Endothelial cell of umbilical vein (primary cell): ENCODE results near the gene DUOXA1. TPM values are rescaled to one million over a fixed set of nuclear protein-coding genes. Genes with fewer than 3 reads are reported as not detected.
A peak's percentile ranks its signal among the peaks of the same experiment; 100 is the strongest.

ENCODE experiments used
- Bru-seq: library from RNA; stranded (reverse); fragments of 400-500 nt; gene quantifications from one replicate; lab custom pipeline; 2021; lab: Mats Ljungman, UMichigan
- BruChase-seq, 2 experiments: library from RNA; stranded (reverse); fragments of 400-500 nt; gene quantifications; one replicate each; lab custom pipeline; 2021; lab: Mats Ljungman, UMichigan
- BruUV-seq: library from RNA; stranded (reverse); fragments of 400-500 nt; replicated peaks from 2 replicates; lab custom pipeline; 2021; lab: Mats Ljungman, UMichigan
- CTCF ChIA-PET: fragments of 300-600, 350-600 bp; sonication (Branson Sonifier 250); formaldehyde crosslinking; loops from one replicate; lab custom pipeline; 2021; ENCODE audit warnings: antibody characterized with exemption, inconsistent platforms; lab: Charles Lee
- POLR2A ChIA-PET: fragments of 300-600, 350-600 bp; sonication (Branson Sonifier 250); formaldehyde crosslinking; loops from one replicate; lab custom pipeline; 2021; ENCODE audit warnings: antibody characterized with exemption, inconsistent platforms; lab: Charles Lee
- DNase-seq: peaks from one replicate; pipeline ENCODE4 v3.0.0-alpha.2; 2011; ENCODE audit warnings: low read depth, low spot score
- FAIRE-seq: peaks from 2 replicates; lab custom pipeline; 2011; peaks lifted over from hg19 to GRCh38; lab: Jason Lieb, UNC
- H2AFZ ChIP-seq: 2 replicates; pipeline ENCODE4 v1.6.0; 2012; ENCODE audit warnings: low read depth, low read length, control low read depth, inconsistent platforms
- H3K27ac ChIP-seq: 2 replicates; pipeline ENCODE4 v1.5.1; 2011; ENCODE audit warnings: low read depth, mild to moderate bottlenecking, control low read depth, low read length, moderate library complexity; ENCODE audit not compliant: insufficient read depth
- H3K27me3 ChIP-seq, 2 experiments: 2 replicates each; pipeline versions ENCODE4 v1.6.0 to v1.6.1; 2011; ENCODE audit warnings: low read length in 2 of 2, mixed read lengths in 1 of 2; ENCODE audit not compliant: control insufficient read depth in 2 of 2, insufficient read depth in 2 of 2
- H3K36me3 ChIP-seq, 2 experiments: 2 replicates in 1 of 2; 3 replicates in 1 of 2; pipeline ENCODE4 v1.5.1; 2011; ENCODE audit warnings: low read length in 2 of 2, mild to moderate bottlenecking in 1 of 2, moderate library complexity in 1 of 2; ENCODE audit not compliant: control insufficient read depth in 2 of 2, insufficient read depth in 2 of 2; ENCODE audit errors: extremely low read depth in 1 of 2
- H3K4me1 ChIP-seq: 3 replicates; pipeline ENCODE4 v1.5.1; 2011; ENCODE audit warnings: mild to moderate bottlenecking, low read length; ENCODE audit not compliant: control insufficient read depth, insufficient read depth; ENCODE audit errors: extremely low read depth
- H3K4me2 ChIP-seq: 2 replicates; pipeline ENCODE4 v1.6.1; 2011; ENCODE audit warnings: low read length, control low read depth, mixed read lengths; ENCODE audit not compliant: insufficient read depth
- H3K4me3 ChIP-seq, 3 experiments: fragments of 200-600 bp in 1 of 3; sonication (generic), shearing (Covaris generic) in 1 of 3; replicated peaks in 1 of 3; 2 replicates each; pipeline ENCODE4 v1.5.1; 2011 to 2016; ENCODE audit warnings: control low read depth in 3 of 3, low read length in 3 of 3, mild to moderate bottlenecking in 2 of 3, inconsistent platforms in 1 of 3, low read depth in 1 of 3, moderate library complexity in 1 of 3; ENCODE audit not compliant: insufficient read depth in 1 of 3
- H3K79me2 ChIP-seq: 2 replicates; pipeline ENCODE4 v1.6.0; 2012; ENCODE audit warnings: low read length, inconsistent platforms; ENCODE audit not compliant: control insufficient read depth, insufficient read depth
- H3K9ac ChIP-seq: replicated peaks from 2 replicates; pipeline ENCODE3; 2011; ENCODE audit warnings: low read length, control low read depth; ENCODE audit not compliant: insufficient read depth; ENCODE audit errors: extremely low read depth
- H3K9me1 ChIP-seq: replicated peaks from 3 replicates; pipeline ENCODE4 v1.6.0; 2011; ENCODE audit warnings: mild to moderate bottlenecking, low read length; ENCODE audit not compliant: control insufficient read depth, insufficient read depth; ENCODE audit errors: extremely low read depth
- H3K9me3 ChIP-seq: replicated peaks from 2 replicates; pipeline ENCODE4 v1.5.1; 2012; ENCODE audit warnings: low read length, inconsistent platforms; ENCODE audit not compliant: control insufficient read depth, insufficient read depth
- H4K20me1 ChIP-seq: replicated peaks from 2 replicates; pipeline ENCODE3; 2011; ENCODE audit warnings: mild to moderate bottlenecking, low read length; ENCODE audit not compliant: control insufficient read depth, insufficient read depth; ENCODE audit errors: extremely low read depth
- CTCF ChIP-seq, 2 donors: IDR thresholded peaks; 1 replicate in 1 of 2; 2 replicates in 1 of 2; pipeline ENCODE4 v1.5.1; 2011; ENCODE audit warnings: low read length in 2 of 2, mild to moderate bottlenecking in 2 of 2, moderate library complexity in 2 of 2, control low read depth in 1 of 2, inconsistent platforms in 1 of 2, low read depth in 1 of 2; ENCODE audit not compliant: insufficient read depth in 1 of 2; ENCODE audit errors: extremely low read depth in 1 of 2
- EZH2 ChIP-seq: IDR thresholded peaks from 2 replicates; pipeline ENCODE4 v1.6.1; 2012; ENCODE audit warnings: borderline replicate concordance, low read depth, mild to moderate bottlenecking, moderate library complexity, low read length, inconsistent platforms; ENCODE audit not compliant: severe bottlenecking
- FOS ChIP-seq: IDR thresholded peaks from 2 replicates; pipeline ENCODE4 v1.6.1; 2011; ENCODE audit warnings: mild to moderate bottlenecking, low read length, moderate library complexity, borderline replicate concordance; ENCODE audit not compliant: insufficient read depth
- dilution Hi-C: fragments of 300-500 bp; cut with MboI; formaldehyde crosslinking; loops from one replicate; pipeline ENCODE4 v1.15.0; 2019; ENCODE audit warnings: low sequenced_read_pairs; ENCODE audit not compliant: extremely low pct_ligation_motif_present
- intact Hi-C: fragments of 100-400 bp; cut with micrococcal nuclease; formaldehyde crosslinking; loops from one replicate; pipeline ENCODE4 v1.10.0; 2022
- long read RNA-seq: library from polyadenylated mRNA; stranded (forward); transcript quantifications from one replicate; pipeline ENCODE4 v2.0.0, GENCODE V29; 2021
- polyA minus RNA-seq, 3 experiments: library from RNA; depleted of rRNA, polyadenylated mRNA; stranded (reverse); fragments of >200 nt; gene quantifications; 1 replicate in 1 of 3; 2 replicates in 2 of 3; pipeline ENCODE4 v1.2.3, GENCODE V29; 2011
- polyA plus RNA-seq, 4 experiments: library from polyadenylated mRNA; depleted of rRNA in 3 of 4; stranded (reverse) in 3 of 4; unstranded in 1 of 4; fragments of >200 nt; gene quantifications; 2 replicates each; pipeline versions ENCODE4 v1.2.1 to v1.2.3, GENCODE V29; 2011 to 2012; ENCODE audit warnings: missing spikeins in 1 of 4
- total RNA-seq: library from RNA; stranded (reverse); gene quantifications from 2 replicates; pipeline ENCODE4 v1.2.3, GENCODE V29; 2021

DUOXA1 gene
- not detected in 2 replicates for total RNA-seq
- 0.07 TPM in 1 of 2 replicates, not detected in the other for polyA plus RNA-seq
- not detected in 2 replicates for polyA plus RNA-seq (2011; cell fraction: cytosol; rRNA removed)
- 0.05 and 0.13 TPM in 2 replicates for polyA plus RNA-seq (2011; cell fraction: nucleus; rRNA removed)
- polyA plus RNA-seq (2012), result 0.05 and 0.15 TPM in 2 replicates
- polyA minus RNA-seq, result not detected in 2 replicates
- polyA minus RNA-seq (2011; cell fraction: cytosol; rRNA and poly(A)+ RNA removed), result not detected
- polyA minus RNA-seq (2011; cell fraction: nucleus; rRNA and poly(A)+ RNA removed), result not detected in 2 replicates
- Bru-seq, nascent RNA, result percentile 7 among the genes with signal in this experiment
- percentile 27 among the genes with signal in this experiment for BruChase-seq, experiment 1, labeled RNA remaining after a 6-hour chase
- not detected for BruChase-seq, experiment 2, labeled RNA remaining after a 2-hour chase
- long read RNA-seq, result 0 reads

- DNase-seq (no peak), FAIRE-seq (no peak)
- Histone ChIP-seq H3K9me3 (no peaks in the 10 kb centered on the region), H3K4me1 (no peaks in the 10 kb centered on the region), H4K20me1 (no peaks in the 10 kb centered on the region), H3K4me2 (no peak within 1 kb of the TSS), H3K36me3 (no peaks in the 10 kb centered on the region), H3K4me3 (no peak within 1 kb of the TSS), H3K9ac (no peak within 1 kb of the TSS), H3K79me2 (no peaks in the 10 kb centered on the region), H2AFZ (no peak within 1 kb of the TSS), H3K9me1 (no peaks in the 10 kb centered on the region), H3K27ac (no peak within 1 kb of the TSS), H3K27me3 (peaks cover 80 to 90% of the 10 kb centered on the region in 2 experiments)
- dilution Hi-C loops (no loop called here), intact Hi-C loops (no loop called here)
- ChIA-PET POLR2A (no interaction called here), CTCF (interaction anchor here (1.1 to 2.7 kb wide), 2 partner anchors 11 to 76 kb away, joined by 3 to 17 read pairs; no protein-coding TSS in a partner anchor)
- TF ChIP-seq EZH2 (peak; percentile 54), CTCF (IDR thresholded peaks at IDR 0.05; ENCODE audit: extremely low read depth in 1 of 2, insufficient read depth in 1 of 2, low read depth in 1 of 2, low read length in 2 of 2) (no peak), FOS (no peak)
- no TSS peak for BruUV-seq
These were observed at the start of gene DUOXA1, which contains the start of gene DUOX1 for GRCh38 chr15:45129651-45130129. DUOXA1 (minus strand) TSS chr15:45129879; CDS start chr15:45123014, 6,865 bp downstream. DUOX1 (plus strand) TSS chr15:45129994; CDS start chr15:45131967, 1,973 bp downstream.
